ENCODE data around the gene TBXT.

TBXT gene

DNA sequence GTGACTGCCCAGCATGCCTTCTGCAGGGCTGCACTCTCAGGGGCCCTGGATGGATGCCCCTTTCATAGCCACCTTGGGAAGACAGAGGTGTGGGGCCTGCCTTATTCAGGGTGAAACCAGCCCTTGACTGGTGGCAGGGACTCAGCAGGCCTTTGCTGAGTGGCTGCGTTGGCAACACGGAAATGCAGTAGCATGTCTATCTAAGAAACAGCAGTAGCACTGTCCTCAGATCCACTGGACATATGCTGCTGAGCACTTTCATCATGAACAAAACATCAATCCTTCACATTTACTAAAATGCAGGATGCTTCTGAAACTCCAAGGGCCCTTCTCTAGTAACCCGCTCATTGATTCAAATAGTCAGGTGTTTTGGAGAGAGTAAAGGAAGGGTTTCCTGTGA, 4.9 kb upstream of the TBXT start:
- peak; percentile 26 for DNase-seq (ENCODE audit: low spot score)
- TF ChIP-seq, protein P1, sequence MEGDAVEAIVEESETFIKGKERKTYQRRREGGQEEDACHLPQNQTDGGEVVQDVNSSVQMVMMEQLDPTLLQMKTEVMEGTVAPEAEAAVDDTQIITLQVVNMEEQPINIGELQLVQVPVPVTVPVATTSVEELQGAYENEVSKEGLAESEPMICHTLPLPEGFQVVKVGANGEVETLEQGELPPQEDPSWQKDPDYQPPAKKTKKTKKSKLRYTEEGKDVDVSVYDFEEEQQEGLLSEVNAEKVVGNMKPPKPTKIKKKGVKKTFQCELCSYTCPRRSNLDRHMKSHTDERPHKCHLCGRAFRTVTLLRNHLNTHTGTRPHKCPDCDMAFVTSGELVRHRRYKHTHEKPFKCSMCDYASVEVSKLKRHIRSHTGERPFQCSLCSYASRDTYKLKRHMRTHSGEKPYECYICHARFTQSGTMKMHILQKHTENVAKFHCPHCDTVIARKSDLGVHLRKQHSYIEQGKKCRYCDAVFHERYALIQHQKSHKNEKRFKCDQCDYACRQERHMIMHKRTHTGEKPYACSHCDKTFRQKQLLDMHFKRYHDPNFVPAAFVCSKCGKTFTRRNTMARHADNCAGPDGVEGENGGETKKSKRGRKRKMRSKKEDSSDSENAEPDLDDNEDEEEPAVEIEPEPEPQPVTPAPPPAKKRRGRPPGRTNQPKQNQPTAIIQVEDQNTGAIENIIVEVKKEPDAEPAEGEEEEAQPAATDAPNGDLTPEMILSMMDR (IDR thresholded peaks at IDR 0.05): no peak
- H3K27ac ChIP-seq: no peak overlapping the region
- H3K4me3 ChIP-seq: no peak overlapping the region

DNA sequence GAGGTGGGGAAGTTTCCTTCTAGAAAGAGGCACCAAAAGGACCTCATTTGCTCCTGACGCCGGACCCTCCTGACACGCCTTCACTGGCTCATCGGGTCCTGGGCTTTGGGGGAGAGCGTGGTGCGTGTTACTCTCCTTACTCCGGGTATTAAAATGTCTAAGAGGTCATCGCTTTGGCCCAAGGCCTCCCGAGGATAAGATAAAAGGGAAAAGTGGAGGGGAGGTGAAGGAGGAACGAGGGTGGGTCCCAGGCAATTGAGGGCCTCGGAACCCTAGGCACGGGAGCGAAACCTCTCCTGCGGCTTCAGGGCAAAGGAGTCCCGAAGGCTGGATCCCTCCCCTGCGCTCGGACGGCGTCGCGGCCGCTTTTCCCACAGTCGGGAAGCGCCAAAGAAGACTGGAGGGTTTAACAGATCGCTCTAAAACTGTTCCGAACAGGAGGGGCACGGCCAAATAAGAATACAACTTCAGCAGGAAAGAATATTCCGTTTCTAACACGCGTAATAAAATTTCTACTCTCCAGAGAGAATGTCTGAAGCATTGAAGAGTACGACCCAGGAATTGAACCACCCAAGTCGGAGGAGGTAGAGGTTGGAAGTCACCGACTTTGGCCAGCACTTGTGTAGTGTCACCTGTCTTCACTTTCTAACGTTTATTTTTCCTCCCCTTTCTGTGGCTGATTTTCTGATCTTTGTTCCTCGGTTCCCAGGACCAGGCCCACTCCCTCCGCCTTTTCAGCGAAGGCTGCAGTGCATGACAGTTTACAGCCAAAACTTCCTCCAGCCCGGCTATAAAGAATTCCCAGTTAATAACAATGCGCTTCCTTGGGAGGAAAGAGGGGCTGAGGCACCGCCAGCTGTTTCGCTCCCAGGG, 2.1 kb upstream of the TBXT start:
- Histone ChIP-seq H3K4me3 (no peak overlapping the region), H3K27ac (no peak overlapping the region)
- peak; percentile 31 for DNase-seq (ENCODE audit: low spot score)
- TF ChIP-seq, protein P1 (IDR thresholded peaks at IDR 0.05): no peak

GRCh38 chr6:166168616-166169548, 1.2 kb upstream of the TBXT start:
- DNase-seq (ENCODE audit: low spot score): no peak
- H3K4me3 ChIP-seq: peak overlapping the region; percentile 56
- TF ChIP-seq, protein P1 (IDR thresholded peaks at IDR 0.05): no peak
- no peak overlapping the region for H3K27ac ChIP-seq

DNA sequence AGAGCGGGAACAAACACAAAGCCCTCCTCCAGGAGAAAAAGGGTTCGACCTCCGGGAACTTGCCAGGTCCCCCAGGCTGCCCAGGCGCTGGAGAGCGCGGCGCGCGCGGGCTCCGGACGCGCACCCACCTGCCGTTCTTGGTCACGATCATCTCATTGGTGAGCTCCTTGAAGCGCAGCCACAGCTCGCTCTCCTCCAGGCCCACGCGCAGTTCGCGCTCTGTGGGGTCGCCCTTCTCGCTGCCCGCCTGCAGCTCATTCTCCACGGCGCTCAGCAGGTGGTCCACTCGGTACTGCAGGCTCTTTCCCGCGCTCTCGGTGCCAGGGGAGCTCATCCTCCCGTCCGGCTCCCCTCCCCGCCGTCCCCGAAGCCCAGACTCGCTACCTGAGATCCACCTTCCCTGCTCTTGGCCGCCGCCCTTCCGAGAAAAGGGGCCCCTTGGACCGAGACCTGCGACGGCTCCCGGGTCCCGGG, 356 bp downstream of the TBXT start:
- H3K27ac ChIP-seq: no peak overlapping the region
- TF ChIP-seq, protein P1 (IDR thresholded peaks at IDR 0.05): no peak
- no peak for DNase-seq (ENCODE audit: low spot score)
- H3K4me3 ChIP-seq: peak overlapping the region; percentile 56

DNA sequence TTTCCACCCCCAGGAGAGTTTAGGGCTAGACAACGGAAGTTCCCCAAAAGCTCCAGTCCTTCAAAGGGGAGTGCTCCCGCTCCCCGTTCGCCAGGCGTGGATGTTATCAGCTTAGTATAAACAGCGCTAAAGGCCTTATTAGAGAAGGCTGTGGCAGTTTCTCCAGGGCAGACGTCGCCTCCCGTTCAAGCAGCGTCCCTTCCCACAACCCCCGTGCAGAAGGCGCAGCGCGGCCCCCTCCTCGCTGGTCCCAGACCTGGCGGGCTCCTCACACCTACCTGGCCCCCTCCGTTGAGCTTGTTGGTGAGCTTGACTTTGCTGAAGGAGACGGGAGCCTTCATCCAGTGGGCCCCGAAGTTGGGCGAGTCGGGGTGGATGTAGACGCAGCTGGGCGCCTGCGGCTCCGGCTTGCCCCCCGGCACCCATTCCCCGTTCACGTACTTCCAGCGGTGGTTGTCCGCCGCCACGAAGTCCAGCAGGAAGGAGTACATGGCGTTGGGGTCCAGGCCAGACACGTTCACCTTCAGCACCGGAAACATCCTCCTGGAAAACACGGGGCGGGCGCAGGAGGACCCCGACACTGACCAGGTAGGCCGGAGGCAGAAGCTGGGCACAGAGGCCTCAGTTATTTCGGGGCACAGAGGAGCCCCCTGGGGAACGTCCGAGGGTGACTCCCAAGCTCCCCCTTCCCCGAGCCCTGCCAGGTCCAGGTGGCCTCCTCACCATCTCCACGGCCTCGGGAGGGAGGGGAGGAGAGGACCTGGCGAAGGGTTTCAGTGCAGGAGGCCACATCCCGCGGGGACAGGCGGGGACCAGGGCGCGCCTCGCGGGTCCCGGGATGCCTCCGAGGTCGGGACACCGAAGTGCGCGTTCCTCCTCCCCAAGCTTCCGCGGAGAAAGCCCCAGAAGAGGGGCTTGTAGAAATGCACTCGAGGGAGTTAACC, 1.1 kb downstream of the TBXT start:
- H3K27ac ChIP-seq: no peak overlapping the region
- H3K4me3 ChIP-seq: no peak overlapping the region
- DNase-seq (ENCODE audit: low spot score): no peak
- TF ChIP-seq, protein P1 (IDR thresholded peaks at IDR 0.05): no peak

- TF ChIP-seq, protein P1 (IDR thresholded peaks at IDR 0.05): no peak
- no peak overlapping the region for H3K4me3 ChIP-seq
- H3K27ac ChIP-seq: no peak overlapping the region
- no peak for DNase-seq (ENCODE audit: low spot score)
Measured at GRCh38 chr6:166165558-166166313, 1.9 kb downstream of the TBXT start.

Data from coronary artery (tissue), 2 donors.